Measurements from ENCODE around the gene VEPH1. TPM values are rescaled to one million over a fixed set of nuclear protein-coding genes. Genes with fewer than 3 reads are reported as not detected.
A peak's percentile ranks its signal among the peaks of the same experiment; 100 is the strongest.

Gene VEPH1
- total RNA-seq, 1 donor from 2014 or later = 139 TPM

DNA sequence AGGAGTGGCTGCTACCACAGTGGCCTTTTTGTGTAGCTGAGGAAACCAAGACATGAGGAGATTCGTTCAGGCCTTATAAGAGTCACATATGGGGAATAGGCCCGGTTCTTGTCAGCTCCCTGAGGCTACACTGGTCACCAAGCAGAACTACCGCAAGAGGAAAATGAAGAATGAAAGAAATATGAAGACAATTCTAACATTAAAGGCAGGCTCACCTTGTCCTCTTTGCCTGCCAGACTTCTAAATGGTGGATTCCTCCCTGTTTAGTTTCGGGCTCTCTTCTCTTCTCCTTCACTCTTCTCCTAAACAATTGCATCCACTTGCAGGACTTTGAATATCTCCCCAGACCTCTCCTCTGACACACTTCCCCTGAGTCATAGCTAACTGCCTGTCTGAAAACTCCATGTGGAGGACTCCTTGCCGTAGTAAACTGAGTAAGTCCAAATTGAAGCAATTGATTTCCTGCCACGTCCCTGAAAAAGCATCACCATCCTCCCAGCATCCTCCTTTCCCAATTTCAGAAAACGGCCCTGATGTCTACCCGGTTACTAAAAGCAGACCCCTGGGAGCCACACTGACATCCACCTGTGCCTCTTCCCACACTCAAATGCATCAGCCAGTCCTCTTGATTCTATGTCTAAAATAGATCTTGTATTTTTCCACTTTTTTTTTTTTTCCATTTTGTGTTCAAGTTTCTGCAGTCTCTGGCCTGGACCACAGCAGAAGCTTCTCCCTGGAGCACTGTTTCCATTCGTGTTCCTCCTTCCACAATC, 30.3 kb upstream of the VEPH1 start:
- ATAC-seq = no peak
- no peak for DNase-seq
- Histone ChIP-seq H3K36me3 (no peaks in the 10 kb centered on the region), H3K4me3 (no peak overlapping the region), H3K9me3 (no peaks in the 10 kb centered on the region), H3K27me3 (no peaks in the 10 kb centered on the region), H3K27ac (no peak overlapping the region), H3K4me1 (no peaks in the 10 kb centered on the region)
- TF ChIP-seq, protein P1, sequence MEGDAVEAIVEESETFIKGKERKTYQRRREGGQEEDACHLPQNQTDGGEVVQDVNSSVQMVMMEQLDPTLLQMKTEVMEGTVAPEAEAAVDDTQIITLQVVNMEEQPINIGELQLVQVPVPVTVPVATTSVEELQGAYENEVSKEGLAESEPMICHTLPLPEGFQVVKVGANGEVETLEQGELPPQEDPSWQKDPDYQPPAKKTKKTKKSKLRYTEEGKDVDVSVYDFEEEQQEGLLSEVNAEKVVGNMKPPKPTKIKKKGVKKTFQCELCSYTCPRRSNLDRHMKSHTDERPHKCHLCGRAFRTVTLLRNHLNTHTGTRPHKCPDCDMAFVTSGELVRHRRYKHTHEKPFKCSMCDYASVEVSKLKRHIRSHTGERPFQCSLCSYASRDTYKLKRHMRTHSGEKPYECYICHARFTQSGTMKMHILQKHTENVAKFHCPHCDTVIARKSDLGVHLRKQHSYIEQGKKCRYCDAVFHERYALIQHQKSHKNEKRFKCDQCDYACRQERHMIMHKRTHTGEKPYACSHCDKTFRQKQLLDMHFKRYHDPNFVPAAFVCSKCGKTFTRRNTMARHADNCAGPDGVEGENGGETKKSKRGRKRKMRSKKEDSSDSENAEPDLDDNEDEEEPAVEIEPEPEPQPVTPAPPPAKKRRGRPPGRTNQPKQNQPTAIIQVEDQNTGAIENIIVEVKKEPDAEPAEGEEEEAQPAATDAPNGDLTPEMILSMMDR (IDR thresholded peaks at IDR 0.05) = no peak
- intact Hi-C loops (cut with DNase I) = no loop called here

- H3K4me3 ChIP-seq = no peak overlapping the region
- ATAC-seq = peak; percentile 97
- H3K27ac ChIP-seq = no peak overlapping the region
- no peak for DNase-seq
- no peaks in the 10 kb centered on the region for H3K27me3 ChIP-seq
- no peaks in the 10 kb centered on the region for H3K36me3 ChIP-seq
- no peaks in the 10 kb centered on the region for H3K4me1 ChIP-seq
- H3K9me3 ChIP-seq = no peaks in the 10 kb centered on the region
- intact Hi-C loops (cut with DNase I) = no loop called here
- TF ChIP-seq, protein P1 (IDR thresholded peaks at IDR 0.05) = peak; percentile 74
Observed at GRCh38 chr3:157532529-157533297, 29.5 kb upstream of the VEPH1 start.

DNA sequence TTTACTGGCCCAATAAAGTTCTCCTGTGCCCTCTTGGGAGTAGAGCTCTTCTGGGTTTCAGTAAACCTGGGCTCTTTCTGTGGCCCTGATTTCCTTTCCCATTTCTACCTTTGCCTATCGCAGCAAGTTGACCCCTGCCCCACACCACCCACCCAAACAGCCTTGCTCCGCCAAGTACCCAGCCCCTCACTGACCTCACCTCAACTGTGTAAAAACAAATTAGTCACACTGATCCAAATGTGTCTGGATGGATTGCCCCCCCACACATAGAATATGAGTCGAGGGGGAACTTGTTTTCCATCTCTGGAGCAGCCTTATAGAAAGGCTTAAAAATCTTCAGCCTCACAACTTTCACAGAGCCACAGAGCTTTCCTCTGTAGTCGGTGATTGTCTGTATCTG, 28.6 kb upstream of the VEPH1 start:
- Histone ChIP-seq H3K27ac (no peak overlapping the region), H3K9me3 (no peaks in the 10 kb centered on the region), H3K27me3 (no peaks in the 10 kb centered on the region), H3K36me3 (no peaks in the 10 kb centered on the region), H3K4me3 (no peak overlapping the region), H3K4me1 (no peaks in the 10 kb centered on the region)
- intact Hi-C loops (cut with DNase I) = no loop called here
- TF ChIP-seq, protein P1 (IDR thresholded peaks at IDR 0.05) = no peak
- ATAC-seq (no peak), DNase-seq (no peak)

GRCh38 chr3:157531301-157531660, 28.1 kb upstream of the VEPH1 start:
- intact Hi-C loops (cut with DNase I) = no loop called here
- DNase-seq = no peak

GRCh38 chr3:157530637-157531300, 27.6 kb upstream of the VEPH1 start:
- intact Hi-C loops (cut with DNase I) = no loop called here
- Histone ChIP-seq H3K4me3 (no peak overlapping the region), H3K9me3 (no peaks in the 10 kb centered on the region), H3K4me1 (no peaks in the 10 kb centered on the region), H3K27ac (no peak overlapping the region), H3K27me3 (no peaks in the 10 kb centered on the region), H3K36me3 (no peaks in the 10 kb centered on the region)
- DNase-seq (no peak), ATAC-seq (no peak)
- TF ChIP-seq, protein P1 (IDR thresholded peaks at IDR 0.05) = no peak

More at GRCh38 chr3:157531301-157531660, 28.1 kb upstream of the VEPH1 start:
- no peak for ATAC-seq
- H3K4me1 ChIP-seq = no peaks in the 10 kb centered on the region
- no peak overlapping the region for H3K27ac ChIP-seq
- no peak overlapping the region for H3K4me3 ChIP-seq
- H3K9me3 ChIP-seq = no peaks in the 10 kb centered on the region
- no peaks in the 10 kb centered on the region for H3K36me3 ChIP-seq
- TF ChIP-seq, protein P1 (IDR thresholded peaks at IDR 0.05) = no peak
- H3K27me3 ChIP-seq = no peaks in the 10 kb centered on the region
